HG03442 (cell line): ENCODE results near the gene CPEB4.

ENCODE experiments used
- ATAC-seq: cut with Tn5 transposase; IDR thresholded peaks from one replicate; pipeline ENCODE4 v1.9.1; 2021; ENCODE audit warnings: mild to moderate bottlenecking, moderate library complexity; ENCODE audit not compliant: unreplicated experiment

The CPEB4 gene

DNA sequence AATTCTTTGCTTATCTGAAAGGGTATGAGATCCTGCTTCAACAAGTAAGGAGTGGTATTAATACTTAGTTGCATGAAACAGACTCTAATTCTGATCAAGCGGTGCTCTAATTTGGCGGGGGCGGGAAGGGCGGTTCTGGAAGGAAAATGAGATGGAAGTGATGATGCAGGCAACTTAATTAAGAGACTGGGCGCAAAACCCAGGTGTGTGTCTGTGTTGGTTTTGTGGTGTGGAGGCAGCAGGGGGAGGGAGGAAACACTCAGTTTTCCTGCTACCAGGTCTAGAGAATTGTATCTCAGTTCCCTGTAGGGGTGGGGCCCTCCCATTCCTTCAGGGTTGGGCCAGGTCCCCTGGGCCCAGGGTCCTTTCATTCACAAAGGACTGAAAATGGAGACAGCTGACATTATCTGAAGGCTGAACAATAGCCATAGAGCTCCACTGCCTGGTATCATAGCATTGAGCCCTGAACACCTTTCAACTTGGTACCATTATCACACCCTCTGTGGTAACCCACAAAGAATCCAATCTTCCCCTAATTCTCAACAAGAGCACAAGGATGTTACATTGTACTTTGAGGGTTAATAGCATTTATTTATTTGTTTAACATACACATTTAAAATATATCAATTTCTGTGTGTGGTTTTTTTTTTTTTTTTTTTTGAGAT, 83.7 kb downstream of the CPEB4 start:
- ATAC-seq, result no peak

DNA sequence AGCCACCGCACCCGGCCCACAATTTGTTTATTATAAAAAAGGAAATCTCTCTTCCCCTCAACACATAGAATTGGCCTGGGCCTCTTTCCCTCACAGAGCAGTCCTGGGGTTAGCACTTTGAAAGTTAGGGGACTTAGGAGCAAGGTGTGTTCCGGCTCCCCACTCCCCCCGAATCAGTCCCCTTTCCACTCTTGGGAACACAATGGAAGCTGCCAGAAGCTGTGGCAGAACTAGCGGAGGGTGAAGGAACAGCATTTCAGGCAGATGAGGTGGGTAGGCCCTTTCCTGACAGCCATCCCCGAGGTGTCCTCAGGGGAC, 84.4 kb downstream of the CPEB4 start:
- ATAC-seq, result no peak

DNA sequence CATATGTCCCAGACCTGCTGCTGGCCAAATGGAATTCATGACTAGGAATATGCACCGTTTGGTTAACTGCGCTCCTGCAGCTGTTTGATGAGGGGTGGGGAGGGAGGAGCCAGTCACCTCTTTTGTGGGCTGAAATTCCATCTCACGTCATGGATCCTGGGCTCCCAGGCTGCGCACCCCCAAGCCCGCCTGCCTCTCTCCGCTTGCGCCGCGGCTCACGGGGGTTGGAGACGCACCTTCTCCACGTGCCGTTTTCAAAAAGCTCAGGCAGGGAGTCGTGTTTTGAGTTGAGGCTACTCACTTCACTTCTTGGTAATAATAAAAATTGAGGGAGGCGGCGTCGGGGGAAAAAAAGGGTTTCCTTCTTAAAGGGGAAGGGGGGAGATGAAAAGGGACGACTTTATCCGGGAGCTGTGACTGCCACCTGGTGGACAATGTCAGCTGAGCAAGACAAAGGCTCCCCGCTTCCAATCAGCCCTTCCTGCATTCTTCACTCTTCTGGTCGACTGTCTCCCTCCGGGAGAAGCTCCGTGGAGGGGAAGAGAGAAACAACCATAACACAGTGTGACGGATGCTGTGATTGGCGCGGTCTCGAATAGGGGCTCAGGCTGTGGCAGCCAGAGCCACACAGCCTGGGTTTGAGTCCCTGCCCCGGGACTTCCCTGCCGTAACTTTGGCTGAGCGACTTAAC, 84.9 kb downstream of the CPEB4 start:
- ATAC-seq, result peak; percentile 70

DNA sequence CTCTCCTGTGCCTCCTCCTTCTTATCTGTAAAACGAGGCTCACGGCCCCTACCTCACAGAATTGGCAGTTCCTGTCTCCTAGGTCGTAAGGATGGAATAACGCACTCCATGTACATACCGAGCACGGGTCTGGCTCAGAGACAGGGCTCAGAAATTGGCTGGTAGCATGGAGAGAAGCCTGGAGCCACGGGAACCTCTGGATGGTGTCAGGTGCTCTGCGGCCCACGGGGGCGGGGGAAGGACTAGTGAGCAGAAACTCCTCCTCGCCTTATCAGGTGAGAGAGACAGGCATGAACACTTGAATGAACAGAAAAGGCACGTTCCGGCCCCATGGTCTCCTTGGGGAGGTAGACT, 85.4 kb downstream of the CPEB4 start:
- peak; percentile 13 for ATAC-seq

DNA sequence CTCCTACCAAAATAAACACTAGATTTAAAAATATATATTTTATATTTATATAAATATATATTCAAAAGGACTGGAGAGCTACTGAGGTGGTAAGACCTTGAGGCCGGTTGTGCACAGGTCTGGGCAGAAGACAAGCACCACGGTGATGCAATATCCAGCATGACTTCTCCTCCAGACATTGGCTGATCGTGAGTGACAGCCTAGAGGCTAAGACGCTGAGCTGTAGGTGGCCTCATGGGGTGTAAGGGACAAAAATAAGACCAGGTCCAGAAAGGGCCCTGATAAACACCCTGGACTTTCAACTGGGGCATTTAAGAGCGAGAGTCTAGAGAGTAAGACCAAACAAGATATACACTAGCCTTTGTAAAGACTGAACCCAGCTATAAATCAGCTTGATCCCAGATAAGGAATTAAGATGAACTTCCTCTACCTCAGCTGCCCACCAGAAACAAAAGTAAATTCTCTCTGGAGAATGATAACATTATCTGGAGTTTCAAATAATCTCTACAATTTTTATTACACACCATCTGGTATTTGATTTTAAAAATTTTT, 86.6 kb downstream of the CPEB4 start:
- no peak for ATAC-seq

DNA sequence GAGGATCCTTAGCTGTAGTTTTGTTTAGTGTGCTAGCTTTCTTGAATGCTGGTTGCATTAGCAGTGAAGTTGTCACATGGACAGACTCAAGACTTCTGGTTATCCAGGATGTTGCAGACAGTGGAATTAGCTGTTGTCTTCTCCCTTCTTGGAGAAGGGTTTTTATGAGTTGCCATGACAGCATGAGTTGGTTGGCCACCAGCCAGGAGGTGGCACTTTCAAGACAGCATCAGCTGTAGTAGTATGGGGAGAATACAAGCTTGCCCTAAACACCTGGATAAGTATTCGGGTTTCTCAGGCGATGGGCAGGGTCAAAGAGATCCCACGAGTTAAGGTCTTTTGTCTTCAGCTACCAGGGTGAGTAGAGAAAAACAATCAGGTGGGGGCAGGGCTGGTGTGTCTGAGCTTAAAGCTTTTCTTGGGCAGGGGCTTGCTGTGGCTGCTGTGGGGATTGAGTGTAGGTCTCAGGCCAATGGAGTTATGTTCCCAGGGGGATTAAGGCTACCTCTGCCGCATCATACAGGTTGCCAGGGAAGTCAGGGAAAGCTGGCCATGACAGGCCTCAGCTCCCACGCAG, 93.1 kb downstream of the CPEB4 start:
- ATAC-seq, result no peak

DNA sequence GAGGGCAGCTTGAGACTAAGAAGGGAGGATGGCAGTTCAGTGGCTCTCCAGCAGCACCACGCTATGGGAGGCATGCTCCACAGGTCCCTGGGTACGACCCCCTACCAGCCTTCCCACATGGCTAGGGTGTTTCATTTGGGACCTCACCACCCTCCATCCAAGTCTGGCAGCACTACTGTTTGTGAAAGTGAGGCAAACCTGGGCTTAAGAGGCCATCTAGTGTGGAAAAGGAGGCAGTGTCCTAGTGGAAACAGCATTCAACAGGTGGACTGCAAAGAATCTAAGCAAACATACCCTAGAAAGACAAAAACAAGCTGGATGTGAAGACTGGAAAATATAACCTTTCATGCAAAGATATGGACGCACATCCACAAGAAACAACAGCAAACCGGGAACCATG, 96.1 kb downstream of the CPEB4 start:
- no peak for ATAC-seq

DNA sequence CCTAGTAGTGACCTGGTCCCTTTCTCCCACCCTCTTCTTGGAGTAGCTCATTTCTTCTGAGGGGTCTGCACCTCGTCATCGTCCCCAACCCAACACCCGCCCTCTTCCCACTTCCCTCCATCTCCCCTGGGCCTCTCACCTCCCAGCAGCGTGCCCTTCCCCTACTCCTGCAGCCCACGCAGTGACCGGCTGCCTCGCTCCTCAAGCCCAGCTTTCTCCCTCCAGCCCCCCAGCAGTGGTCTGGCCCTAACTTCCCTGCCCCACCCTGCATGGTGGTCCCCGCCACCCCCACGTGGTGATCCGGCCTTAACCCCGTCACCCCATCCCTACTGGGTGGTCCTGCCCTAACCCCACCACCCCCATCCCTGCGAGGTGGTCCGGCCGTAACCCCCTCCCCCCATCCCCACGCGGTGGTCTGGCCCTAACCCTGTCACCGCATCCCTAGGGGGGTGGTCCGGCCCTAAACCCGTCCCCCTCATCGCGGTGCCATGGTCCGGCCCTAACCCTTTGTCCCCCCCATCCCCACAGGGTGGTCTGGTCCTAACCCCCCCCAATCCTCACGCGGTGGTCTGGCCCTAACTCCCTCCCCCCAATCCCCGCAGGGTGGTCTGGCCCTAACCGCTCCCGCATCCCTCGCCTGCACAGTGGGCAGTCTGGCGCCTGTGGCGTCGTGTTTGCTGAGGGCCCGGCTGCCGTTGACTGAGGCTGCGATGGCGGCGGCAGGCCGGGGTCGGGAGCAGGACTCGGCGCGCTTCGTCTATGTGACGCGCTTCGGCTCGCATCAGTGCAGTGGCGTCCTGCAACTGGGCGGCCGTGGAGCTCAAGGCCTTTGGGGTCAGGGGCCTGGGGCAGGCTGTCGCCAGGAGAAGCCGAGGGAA, 100.6 kb downstream of the CPEB4 start, which contains the start of gene C5orf47:
Gene C5orf47 (plus strand): TSS at position 617 of the 878 bp plus-strand sequence. CDS start 94 bp downstream, at position 711.
- no peak for ATAC-seq

DNA sequence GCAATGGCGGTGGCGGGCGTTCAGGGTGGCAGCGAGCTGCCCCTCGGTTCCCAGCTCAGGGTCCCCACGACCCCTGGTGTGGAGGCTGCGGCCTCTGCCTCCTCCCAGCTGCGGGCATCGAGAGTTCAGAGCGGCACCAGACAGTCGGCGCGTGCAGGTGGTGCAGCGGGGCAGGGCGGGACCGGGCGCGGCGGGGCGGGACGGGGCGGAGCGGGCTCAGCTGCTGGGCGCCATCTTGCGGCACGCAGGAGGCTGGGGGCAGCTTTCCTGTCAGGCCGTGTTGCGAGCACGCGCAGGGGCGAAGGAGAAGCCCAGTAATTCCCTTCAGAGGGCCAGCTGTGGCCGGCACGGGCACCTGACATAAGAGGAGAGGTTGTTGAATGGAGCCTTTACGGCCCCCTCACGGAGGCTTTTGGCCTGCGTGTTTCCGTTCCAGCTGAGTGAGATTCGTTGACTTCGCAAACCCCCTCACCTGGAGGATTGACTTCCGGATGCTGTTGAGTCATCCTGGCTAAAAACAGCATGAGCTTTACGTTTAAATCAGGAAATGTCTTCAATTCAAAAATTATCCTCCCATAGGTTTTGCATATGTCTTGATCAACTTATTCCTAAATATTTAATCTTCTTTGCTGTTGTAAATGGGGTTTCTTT, 101.4 kb downstream of the CPEB4 start:
- no peak for ATAC-seq

DNA sequence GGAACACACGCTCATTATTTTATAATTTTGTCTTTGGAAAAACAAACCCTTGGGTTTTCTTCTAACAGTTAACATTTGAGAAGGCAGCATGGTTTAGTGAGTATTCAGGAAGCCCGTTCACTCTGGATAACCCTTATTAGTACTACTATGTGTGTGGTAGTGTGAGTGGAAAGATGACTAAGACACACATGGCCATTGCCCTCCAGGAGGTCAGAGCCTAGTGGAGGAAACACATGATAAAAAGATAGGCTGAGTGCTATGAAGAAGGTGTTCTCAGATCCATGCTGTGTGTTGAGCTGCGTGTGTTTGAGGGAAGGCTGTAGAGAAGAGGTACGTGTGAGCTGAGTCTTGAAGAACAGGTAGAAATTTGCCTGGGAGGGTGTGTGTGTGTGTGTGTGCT, 109.2 kb downstream of the CPEB4 start:
- no peak for ATAC-seq

DNA sequence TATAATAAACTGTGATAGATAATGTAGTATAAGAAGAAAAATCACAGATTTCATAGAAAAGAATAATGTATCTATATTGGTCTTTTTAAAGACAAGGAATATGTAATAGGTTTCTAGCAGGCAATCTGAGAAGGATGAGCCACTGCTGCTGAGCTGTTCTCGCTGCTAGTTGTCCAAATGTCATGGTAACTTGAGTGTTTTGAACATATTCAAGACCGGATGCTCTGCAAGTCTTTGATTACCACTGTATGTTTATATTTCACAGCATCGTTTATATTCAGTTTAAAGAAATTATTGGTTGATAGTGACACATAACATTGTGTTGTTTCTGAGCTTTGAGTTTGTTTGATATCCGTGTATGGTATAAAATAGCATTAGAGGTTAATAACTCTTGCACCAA, 110.4 kb downstream of the CPEB4 start:
- no peak for ATAC-seq

DNA sequence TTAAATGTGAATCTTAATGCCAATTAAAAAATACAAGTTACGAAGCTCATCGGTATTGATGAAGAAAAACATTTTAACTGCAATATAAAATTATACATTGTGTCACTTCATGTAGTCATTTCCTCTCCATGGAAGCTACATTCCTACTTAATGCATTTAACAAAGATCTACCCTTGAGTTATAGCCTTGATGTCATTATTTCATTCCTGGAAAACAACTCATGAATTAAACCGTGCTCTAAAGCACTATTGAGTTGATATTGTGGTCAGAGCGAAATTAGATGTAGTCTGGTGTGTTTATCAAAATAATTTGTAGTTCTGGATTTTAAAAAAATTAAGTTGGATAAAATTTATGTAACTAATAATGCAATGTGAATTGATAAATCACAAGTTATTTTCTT, 111.9 kb downstream of the CPEB4 start:
- no peak for ATAC-seq

DNA sequence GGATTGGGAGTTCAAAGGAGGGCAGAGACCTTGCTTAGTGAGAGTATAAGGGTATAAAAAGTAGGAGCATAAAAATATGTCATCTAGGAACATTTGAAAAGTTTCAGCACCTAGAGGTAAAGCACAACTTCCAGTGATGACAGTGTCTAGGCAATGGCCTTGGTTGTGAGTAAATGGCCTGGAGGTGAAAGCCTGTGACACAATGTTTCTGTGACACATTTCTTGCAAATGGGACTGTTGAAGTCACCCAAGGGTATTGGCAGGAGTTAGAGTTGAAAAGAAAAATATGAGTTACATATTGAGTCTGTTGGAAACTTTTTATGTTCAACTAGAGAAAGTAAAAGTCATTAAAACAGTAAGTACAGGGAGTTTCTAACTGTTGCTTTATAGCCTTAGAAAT, 115.6 kb downstream of the CPEB4 start:
- no peak for ATAC-seq

DNA sequence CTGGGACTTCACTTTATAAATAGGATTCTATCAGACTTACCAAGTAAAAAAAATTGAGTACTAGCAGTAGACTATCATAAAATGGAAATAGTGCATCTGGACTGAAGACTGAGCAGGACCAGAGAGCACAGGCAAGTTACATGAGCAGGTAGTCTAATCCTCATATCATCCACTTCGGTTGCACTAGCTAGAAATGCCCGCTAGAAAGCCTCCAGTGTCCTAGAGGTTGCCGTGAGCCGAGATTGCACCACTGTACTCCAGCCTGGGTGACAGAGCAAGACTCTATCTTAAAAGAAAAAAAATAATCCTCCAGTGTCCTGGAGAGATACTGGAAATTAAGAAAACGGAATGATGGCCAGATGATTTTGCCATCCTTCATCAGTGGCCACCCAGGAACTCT, 120.8 kb downstream of the CPEB4 start:
- no peak for ATAC-seq

DNA sequence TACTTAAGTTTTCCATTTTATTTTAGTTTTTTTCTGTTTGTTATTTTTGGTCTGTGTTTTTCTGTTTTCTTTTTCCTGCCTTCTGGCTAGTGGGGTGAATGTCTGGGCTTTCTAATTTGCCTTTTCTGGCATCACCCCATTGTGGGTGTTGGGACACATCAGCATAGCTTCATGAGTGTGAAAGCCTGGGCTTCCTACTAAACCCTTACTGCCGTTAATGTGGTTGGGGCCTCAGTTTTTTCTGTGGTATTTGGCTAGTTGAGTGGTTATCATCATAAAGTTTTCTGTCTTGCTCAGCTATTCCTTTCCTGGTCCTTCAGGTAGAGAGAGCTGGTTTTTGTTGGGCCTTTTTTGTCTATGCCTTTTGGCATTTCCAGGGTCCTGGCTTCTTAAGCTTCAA, 122.2 kb downstream of the CPEB4 start:
- ATAC-seq, result no peak

DNA sequence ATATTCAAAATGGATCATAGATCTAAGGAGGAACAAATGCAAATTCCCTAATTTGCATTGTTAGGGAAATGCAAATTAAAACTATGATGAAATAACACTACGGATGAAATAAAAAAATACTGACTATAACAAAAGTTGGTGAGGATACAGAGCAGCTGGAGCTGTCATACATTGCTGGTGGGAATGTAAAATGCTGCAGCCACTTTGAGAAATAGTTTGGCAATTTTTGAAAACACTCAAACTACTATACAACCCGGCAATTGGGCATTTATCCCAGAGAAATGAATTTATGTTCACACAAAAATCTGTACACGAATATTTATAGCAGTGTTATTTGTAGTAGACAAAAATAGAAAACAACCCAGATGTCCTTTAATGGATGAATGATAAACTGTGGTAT, 123.3 kb downstream of the CPEB4 start:
- no peak for ATAC-seq
